HepG2 (cell line): ENCODE measurements around the gene ELL3. TPM values are rescaled to one million over a fixed set of nuclear protein-coding genes. Genes with fewer than 3 reads are reported as not detected.
A peak's percentile ranks its signal among the peaks of the same experiment; 100 is the strongest.

ENCODE experiments used
- ARID2 ChIP-seq: sonication (generic); formaldehyde crosslinking; IDR thresholded peaks from 2 replicates; pipeline ENCODE4 v1.8.1; 2022; ENCODE audit warnings: mild to moderate bottlenecking, missing genetic modification reagents, borderline replicate concordance
- ATF7 ChIP-seq, 2 experiments: fragments of 450-650 bp in 1 of 2; sonication (generic) in 1 of 2; formaldehyde crosslinking in 1 of 2; IDR thresholded peaks; 2 replicates each; pipeline versions ENCODE4 v1.4.0 to v1.6.1; 2016 to 2020; ENCODE audit warnings: antibody characterized with exemption in 1 of 2, mild to moderate bottlenecking in 1 of 2, missing genetic modification reagents in 1 of 2
- CCDC6 ChIP-seq: sonication (generic); formaldehyde crosslinking; IDR thresholded peaks from 2 replicates; pipeline ENCODE4 v1.8.1; 2022; ENCODE audit warnings: mild to moderate bottlenecking, missing genetic modification reagents, moderate library complexity
- DNMT3B ChIP-seq: conservative IDR thresholded peaks from 2 replicates; pipeline ENCODE4 v1.6.1; 2016; ENCODE audit warnings: missing biosample characterization, control low read depth
- E2F1 ChIP-seq: sonication (generic); formaldehyde crosslinking; IDR thresholded peaks from 2 replicates; pipeline ENCODE4 v1.5.0; 2020; ENCODE audit warnings: missing genetic modification reagents
- EHMT2 ChIP-seq: fragments of 200-600 bp; sonication (generic); IDR thresholded peaks from 2 replicates; pipeline ENCODE4 v1.7.0; 2017; ENCODE audit warnings: antibody characterized with exemption, low read depth, low read length, borderline replicate concordance
- ERF ChIP-seq: IDR thresholded peaks from 2 replicates; pipeline ENCODE4 v1.6.1; 2018; ENCODE audit warnings: missing biosample characterization, missing genetic modification reagents
- HES4 ChIP-seq: sonication (generic); formaldehyde crosslinking; IDR thresholded peaks from 2 replicates; pipeline ENCODE4 v1.9.0; 2021; ENCODE audit warnings: mild to moderate bottlenecking, missing genetic modification reagents, borderline replicate concordance
- HHEX ChIP-seq: IDR thresholded peaks from 2 replicates; pipeline ENCODE4 v1.6.1; 2016; ENCODE audit warnings: control low read depth
- KLF6 ChIP-seq: IDR thresholded peaks from 2 replicates; pipeline ENCODE4 v1.8.0; 2016; ENCODE audit warnings: missing biosample characterization, missing genetic modification reagents
- MXI1 ChIP-seq: IDR thresholded peaks from 3 replicates; pipeline ENCODE4 v1.6.1; 2012; ENCODE audit warnings: low read depth, low read length, inconsistent platforms, borderline replicate concordance
- NCOA1 ChIP-seq: sonication (generic); formaldehyde crosslinking; IDR thresholded peaks from 2 replicates; pipeline ENCODE4 v1.9.0; 2021; ENCODE audit warnings: missing genetic modification reagents
- NRL ChIP-seq: sonication (generic); formaldehyde crosslinking; IDR thresholded peaks from 2 replicates; pipeline ENCODE4 v1.5.0; 2020; ENCODE audit warnings: missing genetic modification reagents, mild to moderate bottlenecking, moderate library complexity, borderline replicate concordance
- PBX3 ChIP-seq: sonication (generic); formaldehyde crosslinking; IDR thresholded peaks from 2 replicates; pipeline ENCODE4 v1.8.1; 2023; ENCODE audit warnings: missing genetic modification reagents, inconsistent platforms, borderline replicate concordance
- RARA ChIP-seq: IDR thresholded peaks from 2 replicates; pipeline ENCODE4 v1.6.1; 2016; ENCODE audit warnings: missing genetic modification reagents, missing compliant biosample characterization
- RBFOX2 ChIP-seq: fragments of 200-400 bp; formaldehyde crosslinking; IDR thresholded peaks from 2 replicates; pipeline ENCODE4 v1.6.1; 2017; ENCODE audit warnings: low read depth, mild to moderate bottlenecking, low read length
- STAT5B ChIP-seq: sonication (generic); formaldehyde crosslinking; IDR thresholded peaks from 2 replicates; pipeline ENCODE4 v1.4.0; 2020; ENCODE audit warnings: missing genetic modification reagents
- U2AF1 ChIP-seq: fragments of 200-400 bp; formaldehyde crosslinking; optimal IDR thresholded peaks from 2 replicates; pipeline ENCODE3; 2017; ENCODE audit warnings: mild to moderate bottlenecking, low read depth, low read length
- YY1 ChIP-seq: IDR thresholded peaks from 2 replicates; pipeline ENCODE4 v1.6.1; 2011; ENCODE audit warnings: low read length, low read depth, moderate library complexity, mild to moderate bottlenecking; ENCODE audit not compliant: insufficient read depth, insufficient replicate concordance
- ZBTB26 ChIP-seq: IDR thresholded peaks from 2 replicates; pipeline ENCODE4 v1.6.1; 2016; ENCODE audit warnings: missing compliant biosample characterization, missing genetic modification reagents, borderline replicate concordance
- ZNF256 ChIP-seq: sonication (generic); formaldehyde crosslinking; conservative IDR thresholded peaks from 2 replicates; pipeline ENCODE4 v1.4.0; 2020; ENCODE audit warnings: missing genetic modification reagents
- ZNF691 ChIP-seq: sonication (generic); formaldehyde crosslinking; IDR thresholded peaks from 2 replicates; pipeline ENCODE4 v1.4.0; 2020; ENCODE audit warnings: missing genetic modification reagents, low read depth, mild to moderate bottlenecking, borderline replicate concordance
- ZNF766 ChIP-seq: sonication (generic); formaldehyde crosslinking; IDR thresholded peaks from 2 replicates; pipeline ENCODE4 v1.5.0; 2020; ENCODE audit warnings: missing genetic modification reagents, borderline replicate concordance
- ZSCAN22 ChIP-seq: sonication (generic); formaldehyde crosslinking; IDR thresholded peaks from 2 replicates; pipeline ENCODE4 v1.4.0; 2020; ENCODE audit warnings: mild to moderate bottlenecking, missing genetic modification reagents
- ZSCAN31 ChIP-seq: sonication (generic); formaldehyde crosslinking; IDR thresholded peaks from 2 replicates; pipeline ENCODE4 v1.5.0; 2020; ENCODE audit warnings: low read depth, mild to moderate bottlenecking, missing genetic modification reagents
- polyA plus RNA-seq, 8 experiments: library from polyadenylated mRNA; depleted of rRNA in 3 of 8; stranded (reverse) in 7 of 8; unstranded in 1 of 8; fragments of >200 nt; fragmentation: Illumina TruSeq in 4 of 8; extraction: Trizol in 4 of 8; gene quantifications; 2 replicates each; pipeline versions ENCODE4 v1.2.1 to v1.2.3, GENCODE V29; 2011 to 2016; ENCODE audit warnings: low read depth in 4 of 8, missing spikeins in 1 of 8, mixed read lengths in 1 of 8; ENCODE audit not compliant: insufficient read depth in 1 of 8
- total RNA-seq, 5 experiments: library from RNA; depleted of rRNA; stranded (reverse); fragments of >200 nt; fragmentation: Illumina TruSeq; extraction: Trizol; gene quantifications; 2 replicates each; pipeline ENCODE4 v1.2.3, GENCODE V29; 2016; ENCODE audit warnings: low read depth in 1 of 5

The ELL3 gene
- total and polyA plus RNA-seq, 2 of the 13 experiments (the other 11 are each of a cell fraction or from before 2014, with no cell fraction given): 6.1 to 8.8 TPM

GRCh38 chr15:43824302-43825246 is 47.8 kb upstream of the ELL3 start, which contains the start of gene MFAP1 (continued):
- TF ChIP-seq PBX3 (CRISPR knock-in tag): peak; percentile 36; the same call in 1 of the 2 replicates
- TF ChIP-seq ZNF766 (CRISPR knock-in tag): no peak
- peak; percentile 45; the same call in 1 of the 3 replicates for TF ChIP-seq MXI1
- TF ChIP-seq YY1: peak; percentile 25
- TF ChIP-seq CCDC6: no peak; the same call in 1 of the 2 replicates
- TF ChIP-seq RARA (CRISPR knock-in tag): no peak
- peak; percentile 93 for TF ChIP-seq E2F1 (CRISPR knock-in tag)
- peak; percentile 82; the same call in 1 of the 2 replicates for TF ChIP-seq ARID2
- peak; percentile 77; the same call in 1 of the 2 replicates for TF ChIP-seq NRL (CRISPR knock-in tag)
- TF ChIP-seq HHEX: no peak
- TF ChIP-seq STAT5B: 0 out of 2 replicates have a peak, but pooled peaks have one; percentile 25
- no peak for TF ChIP-seq ATF7 (IDR thresholded peaks at IDR 0.05)
- peak; percentile 55; the same call in 1 of the 2 replicates for TF ChIP-seq ATF7 (CRISPR knock-in tag; IDR thresholded peaks at IDR 0.05)
- TF ChIP-seq ZNF256 (CRISPR knock-in tag): peak; percentile 59; the same call in 1 of the 2 replicates
- TF ChIP-seq U2AF1: no peak
- no peak for TF ChIP-seq NCOA1 (CRISPR knock-in tag)
- peak; percentile 50; the same call in 1 of the 2 replicates for TF ChIP-seq RBFOX2
- TF ChIP-seq DNMT3B (CRISPR knock-in tag): peak; percentile 85; the same call in 1 of the 2 replicates
- 0 out of 2 replicates have a peak, but pooled peaks have one; percentile 28 for TF ChIP-seq HES4
- peak; percentile 45; the same call in 1 of the 2 replicates for TF ChIP-seq ZSCAN31 (CRISPR knock-in tag)
- no peak for TF ChIP-seq ZNF691
- TF ChIP-seq ZBTB26: peak; percentile 50; the same call in 1 of the 2 replicates
- TF ChIP-seq EHMT2: no peak
- no peak for TF ChIP-seq KLF6
- TF ChIP-seq ERF: peak; percentile 83
- no peak for TF ChIP-seq ZSCAN22 (CRISPR knock-in tag)
